NCI-H1105 (cell line): ENCODE data around the gene ARHGAP15.

Source experiments
- DNase-seq: peaks from one replicate; lab custom pipeline; 2025; lab: John Stamatoyannopoulos, UW

ARHGAP15 gene

DNA sequence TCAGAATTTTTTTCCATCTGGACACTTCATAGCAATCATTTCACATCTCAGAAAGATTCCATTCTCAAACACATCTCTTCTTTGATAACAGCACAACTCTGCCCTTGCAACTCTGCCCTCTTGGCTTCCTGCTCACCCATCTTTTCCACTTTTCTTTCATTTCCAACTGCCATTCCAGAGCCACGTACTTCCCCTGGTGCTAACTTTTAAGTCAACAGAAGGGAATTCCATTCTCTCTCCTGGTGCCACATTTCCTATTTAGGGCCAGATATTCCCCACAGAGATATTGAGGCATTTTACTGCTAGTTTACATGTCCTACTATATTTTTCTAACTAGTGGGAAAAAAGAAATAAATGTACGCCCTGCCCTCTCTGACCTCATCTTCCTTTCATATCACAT is 590.2 kb downstream of the ARHGAP15 start:
- DNase-seq: no peak

GRCh38 chr2:143720095-143720664 is 591.0 kb downstream of the ARHGAP15 start:
- peak; percentile 86 for DNase-seq

GRCh38 chr2:143725400-143725799 is 596.2 kb downstream of the ARHGAP15 start:
- DNase-seq: no peak

DNA sequence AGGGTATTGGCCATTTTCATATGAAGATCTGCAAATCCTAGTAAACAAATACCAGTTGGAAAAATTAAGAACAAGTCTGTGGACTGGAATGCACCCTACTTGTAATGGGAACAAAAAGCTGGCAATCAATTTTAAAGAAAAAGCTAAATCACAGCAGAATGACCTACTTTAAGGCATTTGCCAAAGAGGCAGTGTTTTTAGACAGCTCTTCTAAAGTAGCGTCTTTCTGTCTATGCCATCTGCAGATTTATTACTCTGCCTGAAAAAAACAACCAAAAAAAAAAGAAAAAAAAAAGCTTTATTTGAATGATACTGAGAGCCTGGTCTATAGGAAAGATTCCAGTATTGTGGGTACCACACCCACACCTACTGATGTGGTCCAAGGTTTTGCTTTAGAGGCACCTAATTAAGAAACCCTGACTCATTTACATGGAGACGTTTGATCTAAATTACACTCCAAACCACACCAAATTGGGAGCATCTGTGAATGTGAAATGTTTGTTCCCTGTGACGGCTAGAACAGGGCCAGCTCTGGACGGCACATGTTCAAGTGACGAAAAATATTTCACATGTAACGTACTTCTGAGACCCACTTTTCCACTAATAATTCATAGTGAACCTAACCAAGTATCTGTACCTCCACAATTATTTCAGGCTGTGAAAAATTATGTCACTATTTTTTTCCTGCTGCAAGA is 597.1 kb downstream of the ARHGAP15 start:
- no peak for DNase-seq

- DNase-seq: no peak
Observed at GRCh38 chr2:143728498-143728897, 599.3 kb downstream of the ARHGAP15 start.

DNA sequence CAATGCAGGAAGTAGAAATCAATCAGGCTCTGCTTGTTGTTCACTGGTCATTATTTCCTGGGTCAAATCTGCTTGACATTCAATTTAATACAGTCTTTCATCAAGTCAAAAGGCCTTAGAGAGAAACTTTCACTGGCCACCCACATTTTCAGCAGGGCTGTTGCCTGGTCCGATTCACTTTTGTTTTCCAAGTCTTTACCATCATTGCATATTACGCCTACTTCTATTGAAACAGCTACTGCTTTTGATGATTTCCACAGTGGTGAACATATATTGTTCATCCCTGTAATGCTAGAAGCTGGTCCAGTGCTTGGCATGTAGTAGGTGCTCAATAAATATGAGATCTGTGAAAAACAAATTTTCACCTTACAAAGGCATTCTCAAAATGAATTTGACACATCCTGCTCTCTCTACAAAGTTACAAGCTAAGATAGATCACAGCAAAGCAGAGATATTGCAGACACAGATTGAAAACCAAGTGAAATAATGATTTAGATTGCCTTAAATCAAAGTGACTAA is 600.1 kb downstream of the ARHGAP15 start:
- no peak for DNase-seq

DNA sequence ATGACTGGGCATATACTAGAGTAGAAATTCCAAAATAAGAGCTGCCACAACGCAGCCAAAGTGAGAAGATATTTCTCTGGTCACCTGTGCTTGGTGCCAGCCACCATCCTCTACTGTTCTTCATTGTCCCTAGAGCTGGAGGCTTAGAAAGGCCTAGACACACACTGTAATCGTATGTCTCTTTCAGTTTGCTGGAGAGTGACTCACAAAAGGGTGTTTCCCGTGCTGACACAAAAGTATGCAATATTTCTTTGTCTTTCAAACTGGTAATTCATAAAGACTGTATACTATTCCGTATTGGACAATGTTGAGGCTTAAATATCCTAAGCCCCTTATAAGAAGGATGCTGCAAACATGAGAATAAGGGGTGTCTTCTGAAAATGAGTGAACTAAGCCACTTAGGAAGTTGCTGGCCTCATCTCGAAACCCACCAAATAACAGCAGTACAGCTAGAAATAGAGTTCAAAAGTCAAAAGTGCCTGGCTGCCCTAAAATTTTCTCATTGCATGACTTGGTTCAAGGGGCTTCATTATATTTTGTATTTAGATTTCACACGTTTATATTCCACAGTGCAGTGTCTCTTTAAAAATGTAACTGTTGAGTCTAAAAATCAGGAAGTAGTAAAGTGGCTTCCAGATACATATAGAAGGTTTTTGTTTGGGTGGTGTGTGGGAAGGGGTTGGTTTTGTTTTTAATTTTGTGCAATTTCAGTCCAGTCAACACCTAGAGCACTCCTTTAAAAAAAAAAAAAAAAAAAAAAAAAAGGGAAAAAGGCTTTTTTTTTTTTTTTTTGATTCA is 601.1 kb downstream of the ARHGAP15 start:
- DNase-seq: no peak

- DNase-seq: no peak
Observed at GRCh38 chr2:143730953-143731260, 601.7 kb downstream of the ARHGAP15 start.

GRCh38 chr2:143732076-143732475 is 602.9 kb downstream of the ARHGAP15 start:
- DNase-seq: peak; percentile 6

DNA sequence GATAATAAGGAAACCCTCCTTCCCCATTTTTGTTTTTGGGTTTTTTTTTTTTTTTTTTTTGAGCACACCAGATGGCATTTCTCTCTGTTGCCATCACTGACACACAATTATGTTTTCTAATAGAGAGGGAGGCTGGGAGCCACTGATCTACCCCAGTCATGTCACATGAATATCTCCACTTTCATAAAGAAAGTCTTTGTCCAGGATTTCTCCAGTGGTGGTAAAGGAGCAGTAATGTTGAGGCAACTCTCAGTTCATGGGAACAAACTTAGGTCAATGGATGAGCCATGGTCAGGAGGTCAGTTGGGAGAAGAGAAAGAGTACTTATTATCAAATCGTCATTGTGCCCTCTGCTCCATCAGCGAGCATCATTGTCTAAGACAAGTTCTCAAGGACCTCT is 603.7 kb downstream of the ARHGAP15 start:
- no peak for DNase-seq

GRCh38 chr2:143734507-143734906 is 605.3 kb downstream of the ARHGAP15 start:
- no peak for DNase-seq

DNA sequence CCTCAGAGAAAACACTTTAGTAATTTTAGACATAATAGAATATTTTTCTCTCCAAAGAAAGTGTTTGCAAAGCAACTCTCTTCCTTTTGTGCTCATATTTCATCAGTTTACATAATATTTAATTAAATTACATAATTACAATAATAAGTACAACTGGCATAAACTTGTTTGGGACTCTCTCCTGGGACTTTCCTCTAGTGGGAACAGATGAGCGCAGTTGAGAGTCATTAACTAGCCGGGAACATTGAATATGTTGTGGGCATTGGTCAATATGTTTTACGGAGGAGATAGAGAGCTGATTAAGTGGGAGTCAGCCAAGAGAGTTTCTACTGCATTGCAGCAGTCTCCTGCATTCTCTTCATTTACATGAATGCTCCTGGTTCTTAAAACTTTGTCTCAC is 607.7 kb downstream of the ARHGAP15 start:
- no peak for DNase-seq

DNA sequence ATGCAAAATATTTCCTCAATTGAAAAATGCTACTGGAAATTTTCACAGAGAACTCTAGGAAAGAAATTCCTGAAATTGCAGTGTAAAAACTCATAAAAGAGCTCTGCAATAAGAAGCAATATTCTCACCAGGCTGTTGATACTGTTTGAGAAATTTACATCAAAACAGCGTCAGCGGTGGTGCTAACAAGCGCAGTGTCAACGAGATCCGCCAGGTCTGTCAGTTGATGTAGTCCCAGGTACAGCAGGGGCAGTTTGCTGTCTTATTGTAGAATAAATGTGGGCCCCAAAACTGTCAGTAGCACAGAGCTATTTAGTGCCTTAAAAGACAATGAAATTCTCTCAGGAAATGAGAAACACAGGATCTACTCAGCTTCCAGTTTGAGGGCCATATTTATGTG is 611.2 kb downstream of the ARHGAP15 start:
- DNase-seq: no peak

DNA sequence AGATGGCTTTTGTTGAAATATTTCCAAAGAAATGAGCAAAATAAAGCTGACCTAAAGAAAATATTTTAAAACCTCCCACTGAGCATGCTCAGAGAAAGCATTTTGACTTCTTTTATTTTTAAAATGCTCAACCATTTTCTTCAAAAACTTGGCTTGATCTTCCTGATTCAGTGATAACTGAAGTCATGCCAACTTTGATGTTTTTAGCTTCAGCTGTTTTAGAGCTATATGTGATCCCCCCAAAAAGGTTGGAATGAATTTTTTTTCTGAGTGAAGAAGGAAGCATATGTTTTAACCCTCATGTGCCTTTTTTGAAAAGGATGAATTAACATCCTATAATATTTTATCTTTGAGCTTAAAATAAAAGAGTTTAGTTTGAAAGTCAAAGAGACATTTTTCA is 612.0 kb downstream of the ARHGAP15 start:
- no peak for DNase-seq

GRCh38 chr2:143742581-143742980 is 613.4 kb downstream of the ARHGAP15 start:
- DNase-seq: no peak

- DNase-seq: no peak
Observed at GRCh38 chr2:143744114-143744513, 614.9 kb downstream of the ARHGAP15 start.

DNA sequence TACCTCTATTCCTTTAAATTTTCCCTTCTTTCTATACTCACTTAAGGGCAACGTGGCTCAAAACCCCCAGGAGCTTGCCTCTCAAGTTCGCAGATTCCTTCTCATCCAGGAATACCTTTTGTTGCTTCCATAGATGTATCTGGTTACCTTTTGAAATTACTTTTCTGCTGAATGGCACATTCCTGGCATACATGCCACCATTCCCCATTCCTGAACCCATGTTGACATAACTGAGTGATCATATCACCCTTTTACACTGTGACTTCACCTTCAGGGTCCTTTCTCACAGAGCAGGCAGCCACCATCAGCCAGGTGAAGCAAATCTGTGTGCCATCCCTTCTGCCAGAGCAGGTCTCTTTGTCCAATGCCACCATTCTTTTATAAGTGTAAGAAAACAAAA is 615.8 kb downstream of the ARHGAP15 start:
- DNase-seq: no peak

DNA sequence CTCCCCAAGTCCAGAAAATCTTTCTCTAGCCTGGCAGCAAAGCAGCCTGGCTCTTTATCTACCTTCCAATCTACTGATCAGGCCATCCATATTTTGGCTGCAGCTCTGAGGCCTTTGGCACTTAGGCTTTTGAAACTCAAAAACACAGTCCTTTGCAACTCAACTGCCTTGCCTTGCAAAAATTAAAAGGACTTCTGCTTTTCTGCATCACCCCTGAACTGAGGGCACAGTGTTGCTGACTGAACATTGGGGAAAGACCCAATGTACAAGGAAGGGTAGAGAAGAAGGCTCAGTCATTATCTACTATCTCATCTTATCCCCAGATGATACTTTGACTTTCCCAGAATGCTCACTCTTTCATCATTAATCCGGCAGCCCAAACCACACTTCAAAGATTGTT is 625.5 kb downstream of the ARHGAP15 start:
- no peak for DNase-seq

- no peak for DNase-seq
Observed at GRCh38 chr2:143758629-143759330, 629.6 kb downstream of the ARHGAP15 start.

DNA sequence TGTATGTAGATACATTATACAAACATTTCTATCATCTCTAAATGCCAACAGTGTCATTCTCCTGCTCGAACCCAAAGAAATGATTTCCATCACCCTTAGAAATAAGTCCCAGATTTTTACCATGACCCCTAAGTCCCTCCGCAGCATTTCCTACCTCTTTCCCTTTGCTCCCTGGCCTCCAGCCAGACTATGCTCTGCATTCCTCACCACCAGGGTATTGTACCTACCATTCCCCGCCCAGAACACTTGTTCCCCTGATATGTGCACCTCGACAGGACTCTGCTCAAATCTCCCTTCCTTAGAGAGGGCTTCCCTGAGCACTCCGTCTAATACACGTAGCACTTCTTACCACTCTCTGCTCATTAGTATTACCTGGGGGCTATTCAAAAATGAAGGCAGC is 630.2 kb downstream of the ARHGAP15 start:
- DNase-seq: no peak

DNA sequence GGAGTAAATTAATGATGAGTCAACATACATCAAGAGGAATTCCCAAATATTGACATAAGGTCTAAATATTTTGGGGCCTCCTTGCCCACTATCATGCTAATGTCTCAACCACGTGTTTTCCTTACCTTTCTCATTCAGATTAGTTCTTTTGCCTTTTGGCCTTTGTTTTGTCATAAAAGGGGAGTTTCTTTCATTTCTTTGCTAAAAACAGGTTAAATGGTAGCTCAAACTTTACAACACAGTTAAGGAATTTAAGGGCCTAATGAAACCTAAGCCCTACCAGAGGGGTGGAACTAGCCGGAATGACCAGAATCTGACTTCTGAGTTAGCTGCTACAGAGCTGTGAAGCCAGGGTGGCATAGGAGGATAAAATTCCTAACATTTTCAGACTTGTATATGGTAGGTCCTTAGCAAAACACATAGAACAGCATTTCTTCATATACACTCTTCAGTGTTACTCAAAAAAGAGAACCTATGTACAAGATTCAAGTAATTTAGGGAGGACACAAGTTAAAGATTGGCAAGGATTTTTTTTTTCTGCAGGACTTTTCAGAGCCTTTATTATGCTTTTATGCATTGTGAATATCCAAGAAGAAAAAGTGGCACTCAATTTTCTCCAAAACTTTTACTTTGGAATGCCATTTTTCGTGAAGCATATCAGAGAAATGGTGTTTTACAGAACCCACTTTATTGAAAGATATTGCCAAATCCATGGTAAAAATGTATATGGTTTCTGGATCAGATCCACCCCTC is 633.1 kb downstream of the ARHGAP15 start:
- DNase-seq: no peak

DNA sequence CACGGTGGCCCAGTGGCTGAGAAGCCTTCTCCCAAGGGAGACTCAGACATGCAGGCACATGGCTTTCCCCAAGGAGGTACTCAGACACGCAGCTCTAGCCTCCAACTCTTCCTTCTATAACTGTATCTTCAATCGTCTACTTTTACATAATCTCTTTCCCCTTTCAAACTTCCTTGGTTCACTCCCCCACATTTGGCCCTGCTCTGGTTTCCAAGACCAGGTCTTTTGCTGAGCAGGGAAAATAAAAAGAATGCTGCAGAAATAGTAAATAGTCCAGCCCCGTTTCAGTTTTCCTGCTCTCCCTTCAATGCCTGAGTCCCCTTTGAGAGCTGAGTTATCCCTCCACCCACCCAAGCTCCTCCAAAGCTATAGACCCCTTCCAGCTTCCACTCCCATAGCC is 635.0 kb downstream of the ARHGAP15 start:
- no peak for DNase-seq
